GM06990 (cell line): ENCODE measurements around the gene RTP5.
A peak's percentile ranks its signal among the peaks of the same experiment; 100 is the strongest.

Source experiments
- DNase-seq: peaks from one replicate; pipeline ENCODE4 v3.0.0-alpha.2; 2011; ENCODE audit not compliant: insufficient read length; ENCODE audit errors: extremely low read depth
- H3K27me3 ChIP-seq: replicated peaks from 2 replicates; pipeline ENCODE4 v1.6.0; 2011; ENCODE audit warnings: low read length; ENCODE audit not compliant: control insufficient read depth, insufficient read depth
- H3K36me3 ChIP-seq: 2 replicates; pipeline ENCODE4 v1.5.1; 2011; ENCODE audit warnings: low read length; ENCODE audit not compliant: control insufficient read depth, insufficient read depth
- H3K4me3 ChIP-seq: replicated peaks from 2 replicates; pipeline ENCODE4 v1.5.1; 2011; ENCODE audit warnings: low read depth, mild to moderate bottlenecking, control low read depth, low read length
- CTCF ChIP-seq: IDR thresholded peaks from 2 replicates; pipeline ENCODE4 v1.5.1; 2011; ENCODE audit warnings: low read length, control low read depth, mild to moderate bottlenecking, inconsistent platforms; ENCODE audit not compliant: insufficient read depth, poor library complexity, severe bottlenecking

RTP5 gene

GRCh38 chr2:241862093-241862492, 7.4 kb upstream of the RTP5 start:
- DNase-seq: no peak
- Histone ChIP-seq H3K27me3 (peaks cover 3% of the 10 kb centered on the region), H3K36me3 (no peaks in the 10 kb centered on the region), H3K4me3 (no peak overlapping the region)
- TF ChIP-seq CTCF: no peak

- Histone ChIP-seq H3K27me3 (peaks cover 5% of the 10 kb centered on the region), H3K36me3 (no peaks in the 10 kb centered on the region), H3K4me3 (0 out of 2 replicates have a peak overlapping the region, but pooled peaks have one; percentile 8)
- no peak for DNase-seq
- TF ChIP-seq CTCF: no peak
Observed at GRCh38 chr2:241862775-241863535, 6.6 kb upstream of the RTP5 start.

DNA sequence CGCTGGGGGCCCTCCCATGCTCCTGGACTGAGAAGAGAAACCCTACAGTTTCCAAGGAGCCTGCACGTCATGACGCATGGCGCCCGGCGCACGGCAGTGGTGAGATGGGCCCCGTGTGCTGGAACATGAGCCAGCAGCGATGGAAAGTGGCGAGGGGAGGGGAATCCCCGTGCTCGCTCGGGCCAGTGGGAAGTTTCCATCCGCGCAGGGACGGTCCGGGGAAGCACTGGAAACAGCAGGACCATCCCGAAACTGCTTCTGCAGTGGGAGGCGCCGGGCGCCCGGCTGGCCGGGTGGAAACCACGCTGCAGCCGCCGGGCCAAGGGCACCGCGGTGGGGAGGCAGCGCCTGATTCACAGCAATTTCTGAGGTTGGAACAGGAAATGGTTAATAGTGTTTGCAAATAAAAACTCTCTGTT, 6.0 kb upstream of the RTP5 start:
- Histone ChIP-seq H3K4me3 (0 out of 2 replicates have a peak overlapping the region, but pooled peaks have one; percentile 8), H3K27me3 (peaks cover 5% of the 10 kb centered on the region), H3K36me3 (no peaks in the 10 kb centered on the region)
- TF ChIP-seq CTCF: no peak
- peak; percentile 74 for DNase-seq

GRCh38 chr2:241864168-241864849, 5.2 kb upstream of the RTP5 start:
- no peak overlapping the region for H3K4me3 ChIP-seq
- no peak for DNase-seq
- no peaks in the 10 kb centered on the region for H3K36me3 ChIP-seq
- peaks cover 5% of the 10 kb centered on the region for H3K27me3 ChIP-seq
- TF ChIP-seq CTCF: no peak

DNA sequence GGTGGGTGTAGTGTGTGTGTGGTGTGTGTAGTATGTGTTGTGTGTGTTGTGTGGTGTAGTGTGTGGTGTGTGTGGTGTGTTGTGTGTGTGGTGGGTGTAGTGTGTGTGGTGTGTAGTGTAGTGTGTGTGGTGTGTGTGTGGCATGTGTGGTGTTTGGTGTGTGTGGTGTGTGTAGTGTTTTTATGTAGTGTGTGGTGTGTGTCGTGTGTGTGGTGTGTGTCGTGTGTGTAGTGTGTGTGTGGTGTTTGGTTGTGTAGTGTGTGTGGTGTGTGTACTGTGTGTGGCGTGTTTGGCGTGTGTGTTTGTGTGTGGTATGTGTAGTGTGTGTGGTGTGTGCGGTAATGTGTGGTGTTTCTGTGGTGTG, 4.7 kb upstream of the RTP5 start:
- no peak for TF ChIP-seq CTCF
- DNase-seq: no peak
- H3K4me3 ChIP-seq: no peak overlapping the region
- H3K27me3 ChIP-seq: peaks cover 5% of the 10 kb centered on the region
- H3K36me3 ChIP-seq: no peaks in the 10 kb centered on the region
